GM21367 (cell line): ENCODE results near the gene NHS.

Experiments used
- ATAC-seq: cut with Tn5 transposase; IDR thresholded peaks from one replicate; pipeline ENCODE4 v1.9.1; 2021; ENCODE audit not compliant: unreplicated experiment

The NHS gene

GRCh38 chrX:17374619-17375366 is at the start of gene NHS:
Gene NHS, plus strand, starts transcription at chrX:17375200. Its CDS starts 558 bp downstream, at chrX:17375758.
- no peak for ATAC-seq

GRCh38 chrX:17328837-17329236 is 46.2 kb upstream of the NHS start:
- ATAC-seq: no peak

GRCh38 chrX:17336377-17336776 is 38.6 kb upstream of the NHS start:
- no peak for ATAC-seq

GRCh38 chrX:17355976-17356375 is 19.0 kb upstream of the NHS start:
- no peak for ATAC-seq

GRCh38 chrX:17359500-17359899 is 15.5 kb upstream of the NHS start:
- ATAC-seq: no peak

- no peak for ATAC-seq
Measured at GRCh38 chrX:17361620-17362019, 13.4 kb upstream of the NHS start.

GRCh38 chrX:17368002-17368401 is 7.0 kb upstream of the NHS start:
- no peak for ATAC-seq

GRCh38 chrX:17369309-17369708 is 5.7 kb upstream of the NHS start:
- ATAC-seq: no peak

- ATAC-seq: no peak
Measured at GRCh38 chrX:17370191-17370590, 4.8 kb upstream of the NHS start.

GRCh38 chrX:17372052-17372451 is 2.9 kb upstream of the NHS start:
- ATAC-seq: no peak

- no peak for ATAC-seq
Measured at GRCh38 chrX:17373337-17373736, 1.7 kb upstream of the NHS start.

GRCh38 chrX:17375367-17375636 is 302 bp downstream of the NHS start:
- no peak for ATAC-seq

GRCh38 chrX:17375637-17376430 is 834 bp downstream of the NHS start:
- ATAC-seq: no peak

- no peak for ATAC-seq
Measured at GRCh38 chrX:17376431-17377077, 1.6 kb downstream of the NHS start.

GRCh38 chrX:17377091-17377717 is 2.2 kb downstream of the NHS start:
- ATAC-seq: no peak

GRCh38 chrX:17377795-17378194 is 2.8 kb downstream of the NHS start:
- no peak for ATAC-seq

- ATAC-seq: no peak
Measured at GRCh38 chrX:17380221-17380620, 5.2 kb downstream of the NHS start.

- ATAC-seq: no peak
Measured at GRCh38 chrX:17390419-17390850, 15.4 kb downstream of the NHS start.

GRCh38 chrX:17395154-17395553 is 20.2 kb downstream of the NHS start:
- ATAC-seq: no peak

GRCh38 chrX:17397074-17397473 is 22.1 kb downstream of the NHS start:
- ATAC-seq: no peak

- ATAC-seq: no peak
Measured at GRCh38 chrX:17403189-17403691, 28.2 kb downstream of the NHS start.
